ENCODE results near the gene DPYSL5. TPM values are rescaled to one million over a fixed set of nuclear protein-coding genes. Genes with fewer than 3 reads are reported as not detected.

Gene DPYSL5
- total RNA-seq, 2 donors from 2014 or later: not detected

DNA sequence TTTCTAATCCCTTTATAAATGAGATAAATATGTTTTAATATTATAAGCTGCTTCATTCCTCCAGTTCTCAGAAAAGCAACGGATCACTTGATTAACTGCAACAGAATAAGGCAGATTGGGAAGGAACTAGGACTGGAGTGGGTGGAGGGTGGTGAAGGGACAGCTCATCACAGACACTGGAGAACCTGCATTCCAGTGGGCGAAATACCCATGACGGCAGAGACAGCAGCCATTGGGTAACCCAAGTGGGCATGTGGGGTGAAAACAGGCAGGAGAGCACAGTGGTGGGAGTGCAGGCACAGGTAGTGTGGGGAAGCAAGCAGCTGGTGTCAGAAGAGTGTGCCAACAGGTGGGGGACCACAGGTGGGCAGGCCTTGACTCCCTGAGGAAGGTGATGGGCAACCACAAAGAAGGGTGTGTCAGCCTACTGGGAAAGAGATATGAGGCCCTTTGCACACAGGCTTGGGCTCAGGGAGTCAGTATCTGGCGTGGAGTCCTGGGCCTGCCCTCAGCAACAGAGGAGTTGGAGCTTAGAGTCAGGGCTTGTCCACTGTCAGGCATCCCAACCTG lies 27.2 kb downstream of the DPYSL5 start:
- Histone ChIP-seq H3K4me1 (ENCODE audit: control insufficient read depth in 1 of 2, low read depth in 2 of 2) (no peaks in the 10 kb centered on the region), H3K4me3 (no peak overlapping the region), H3K27me3 (replicated peaks; ENCODE audit: insufficient read depth) (no peaks in the 10 kb centered on the region), H3K36me3 (no peaks in the 10 kb centered on the region), H3K27ac (no peak overlapping the region), H3K9me3 (no peaks in the 10 kb centered on the region)
- no peak for ATAC-seq (ENCODE audit: insufficient number of reproducible peaks, low FRiP score, low read depth)
- DNase-seq (ENCODE audit: low spot score): no peak
- no peak for TF ChIP-seq CTCF (IDR thresholded peaks at IDR 0.05)

DNA sequence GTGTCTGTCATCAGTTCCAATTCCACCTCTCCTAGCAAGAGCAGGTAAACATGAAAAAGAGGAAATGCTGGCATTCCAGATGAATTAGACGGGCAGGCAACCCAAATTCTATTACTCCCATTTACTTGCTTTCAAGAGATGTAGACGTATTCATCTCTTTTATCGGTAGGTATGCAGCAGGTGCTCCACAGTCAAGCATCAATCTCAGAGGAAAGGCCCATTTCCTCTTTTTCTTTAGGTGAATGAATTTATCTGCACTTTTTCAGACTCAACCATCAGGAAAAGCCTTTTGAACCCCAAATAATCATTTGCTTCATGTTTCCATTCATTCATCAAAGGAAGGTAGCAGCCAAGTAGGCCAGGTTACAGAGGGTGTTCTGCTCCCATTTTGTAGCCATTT lies 27.9 kb downstream of the DPYSL5 start:
- Histone ChIP-seq H3K36me3 (no peaks in the 10 kb centered on the region), H3K4me1 (ENCODE audit: control insufficient read depth in 1 of 2, low read depth in 2 of 2) (no peaks in the 10 kb centered on the region), H3K9me3 (no peaks in the 10 kb centered on the region), H3K27ac (no peak overlapping the region), H3K4me3 (no peak overlapping the region), H3K27me3 (replicated peaks; ENCODE audit: insufficient read depth) (no peaks in the 10 kb centered on the region)
- no peak for DNase-seq (ENCODE audit: low spot score)
- no peak for ATAC-seq (ENCODE audit: insufficient number of reproducible peaks, low FRiP score, low read depth)
- TF ChIP-seq CTCF (IDR thresholded peaks at IDR 0.05): no peak

DNA sequence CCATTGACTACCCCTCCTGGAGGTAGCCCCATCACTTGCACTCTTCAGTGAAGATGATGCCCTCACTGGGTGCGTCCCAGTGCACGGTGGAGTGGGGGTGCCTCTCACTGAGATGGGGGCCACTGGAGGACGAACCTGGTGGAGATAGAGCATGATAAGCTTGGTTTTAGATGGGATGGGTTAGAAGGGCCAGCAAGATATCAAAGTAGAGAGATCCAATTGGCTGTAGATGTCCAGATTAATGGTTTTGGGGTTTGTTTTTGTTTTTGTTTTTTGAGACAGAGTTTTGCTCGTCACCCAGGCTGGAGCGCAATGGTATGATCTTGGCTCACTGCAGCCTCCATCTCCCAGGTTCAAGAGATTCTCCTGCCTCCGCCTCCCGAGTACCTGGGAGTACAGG lies 28.3 kb downstream of the DPYSL5 start:
- Histone ChIP-seq H3K27me3 (replicated peaks; ENCODE audit: insufficient read depth) (no peaks in the 10 kb centered on the region), H3K36me3 (no peaks in the 10 kb centered on the region), H3K4me1 (ENCODE audit: control insufficient read depth in 1 of 2, low read depth in 2 of 2) (no peaks in the 10 kb centered on the region), H3K4me3 (no peak overlapping the region), H3K9me3 (no peaks in the 10 kb centered on the region), H3K27ac (no peak overlapping the region)
- DNase-seq (ENCODE audit: low spot score): no peak
- TF ChIP-seq CTCF (IDR thresholded peaks at IDR 0.05): no peak
- no peak for ATAC-seq (ENCODE audit: insufficient number of reproducible peaks, low FRiP score, low read depth)

- Histone ChIP-seq H3K27me3 (replicated peaks; ENCODE audit: insufficient read depth) (no peaks in the 10 kb centered on the region), H3K36me3 (no peaks in the 10 kb centered on the region), H3K27ac (no peak overlapping the region), H3K9me3 (no peaks in the 10 kb centered on the region), H3K4me1 (ENCODE audit: control insufficient read depth in 1 of 2, low read depth in 2 of 2) (no peaks in the 10 kb centered on the region), H3K4me3 (no peak overlapping the region)
- ATAC-seq (ENCODE audit: insufficient number of reproducible peaks, low FRiP score, low read depth) (no peak), DNase-seq (ENCODE audit: low spot score) (no peak)
- TF ChIP-seq CTCF (IDR thresholded peaks at IDR 0.05): no peak
These were observed 29.3 kb downstream of the DPYSL5 start for GRCh38 chr2:26877276-26877675.

DNA sequence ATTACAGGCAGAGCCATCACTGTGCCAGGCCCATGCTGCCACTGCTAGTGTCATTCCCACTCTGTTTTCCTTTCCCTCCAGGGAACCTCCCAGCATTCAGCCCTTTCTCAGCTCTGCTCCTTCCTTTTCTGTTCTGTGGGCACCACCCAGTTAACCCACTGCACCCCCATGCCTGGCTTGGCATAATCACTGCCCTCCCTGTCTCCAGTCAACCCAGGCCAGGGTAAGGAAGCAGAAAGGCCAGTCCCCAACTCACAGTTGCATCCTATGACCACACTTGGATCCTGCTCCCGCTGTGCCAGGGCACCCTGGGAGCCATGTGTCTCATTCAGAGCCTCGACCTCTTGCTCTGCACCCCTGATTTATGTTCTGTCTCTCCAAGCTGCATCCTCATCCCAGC lies 32.2 kb downstream of the DPYSL5 start:
- Histone ChIP-seq H3K9me3 (no peaks in the 10 kb centered on the region), H3K27me3 (replicated peaks; ENCODE audit: insufficient read depth) (no peaks in the 10 kb centered on the region), H3K4me3 (no peak overlapping the region), H3K27ac (no peak overlapping the region), H3K4me1 (ENCODE audit: control insufficient read depth in 1 of 2, low read depth in 2 of 2) (no peaks in the 10 kb centered on the region), H3K36me3 (no peaks in the 10 kb centered on the region)
- no peak for TF ChIP-seq CTCF (IDR thresholded peaks at IDR 0.05)
- DNase-seq (ENCODE audit: low spot score) (no peak), ATAC-seq (ENCODE audit: insufficient number of reproducible peaks, low FRiP score, low read depth) (no peak)

Measured in thoracic aorta (tissue), 2 donors.